ENCODE measurements around the gene TRAPPC3L.

The TRAPPC3L gene

GRCh38 chr6:116459927-116460326, 85.6 kb downstream of the TRAPPC3L start:
- Histone ChIP-seq H3K9ac (ENCODE audit: low read depth, low read length) (no peak overlapping the region), H3K4me3 (ENCODE audit: low read length) (no peak overlapping the region), H3K27me3 (ENCODE audit: insufficient read depth, low read length) (peaks cover 60% of the 10 kb centered on the region), H3K4me1 (ENCODE audit: insufficient read depth, low read length) (peaks cover 9% of the 10 kb centered on the region; the same call in 1 of the 2 replicates), H3K27ac (ENCODE audit: low read length) (no peak overlapping the region), H3K9me3 (ENCODE audit: insufficient read depth, low read depth, low read length) (no peaks in the 10 kb centered on the region), H3K36me3 (ENCODE audit: insufficient read depth, low read depth, low read length) (no peaks in the 10 kb centered on the region)

- H3K9ac ChIP-seq (ENCODE audit: low read depth, low read length) = no peak overlapping the region
- peaks cover 44% of the 10 kb centered on the region for H3K27me3 ChIP-seq (ENCODE audit: insufficient read depth, low read length)
- no peaks in the 10 kb centered on the region for H3K36me3 ChIP-seq (ENCODE audit: insufficient read depth, low read depth, low read length)
- peaks cover 3% of the 10 kb centered on the region; the same call in 1 of the 2 replicates for H3K4me1 ChIP-seq (ENCODE audit: insufficient read depth, low read length)
- H3K9me3 ChIP-seq (ENCODE audit: insufficient read depth, low read depth, low read length) = no peaks in the 10 kb centered on the region
- no peak overlapping the region for H3K4me3 ChIP-seq (ENCODE audit: low read length)
- H3K27ac ChIP-seq (ENCODE audit: low read length) = no peak overlapping the region
Observed at GRCh38 chr6:116458264-116458663, 87.2 kb downstream of the TRAPPC3L start.

- no peak overlapping the region for H3K27ac ChIP-seq (ENCODE audit: low read length)
- H3K4me1 ChIP-seq (ENCODE audit: insufficient read depth, low read length) = no peaks in the 10 kb centered on the region
- H3K36me3 ChIP-seq (ENCODE audit: insufficient read depth, low read depth, low read length) = no peaks in the 10 kb centered on the region
- H3K9me3 ChIP-seq (ENCODE audit: insufficient read depth, low read depth, low read length) = no peaks in the 10 kb centered on the region
- H3K27me3 ChIP-seq (ENCODE audit: insufficient read depth, low read length) = peaks cover 31% of the 10 kb centered on the region
- H3K9ac ChIP-seq (ENCODE audit: low read depth, low read length) = no peak overlapping the region
- H3K4me3 ChIP-seq (ENCODE audit: low read length) = no peak overlapping the region
Observed at GRCh38 chr6:116456927-116457326, 88.6 kb downstream of the TRAPPC3L start.

- Histone ChIP-seq H3K27me3 (ENCODE audit: insufficient read depth, low read length) (peaks cover 23% of the 10 kb centered on the region), H3K4me3 (ENCODE audit: low read length) (no peak overlapping the region), H3K36me3 (ENCODE audit: insufficient read depth, low read depth, low read length) (no peaks in the 10 kb centered on the region), H3K27ac (ENCODE audit: low read length) (no peak overlapping the region), H3K9ac (ENCODE audit: low read depth, low read length) (no peak overlapping the region), H3K4me1 (ENCODE audit: insufficient read depth, low read length) (no peaks in the 10 kb centered on the region), H3K9me3 (ENCODE audit: insufficient read depth, low read depth, low read length) (no peaks in the 10 kb centered on the region)
Observed at GRCh38 chr6:116456106-116456505, 89.4 kb downstream of the TRAPPC3L start.

DNA sequence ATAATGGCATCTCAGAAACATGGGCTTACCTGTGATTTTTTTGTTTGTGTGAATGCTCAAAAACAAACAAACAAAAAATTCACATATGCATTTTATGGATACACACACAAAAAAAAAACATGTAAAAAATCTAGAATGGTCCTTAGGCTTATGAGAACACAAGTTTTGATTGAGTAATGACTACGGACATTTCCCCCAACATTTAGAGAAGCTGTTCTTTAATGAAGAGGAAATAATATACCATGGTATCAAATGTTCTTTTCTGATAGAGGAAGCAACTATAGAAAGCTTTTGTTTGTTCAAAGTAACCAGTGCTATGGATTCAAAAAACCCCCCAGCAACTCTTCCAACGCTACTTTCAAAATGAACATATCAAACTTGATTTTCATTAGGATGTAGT, 93.0 kb downstream of the TRAPPC3L start:
- no peaks in the 10 kb centered on the region for H3K36me3 ChIP-seq (ENCODE audit: insufficient read depth, low read depth, low read length)

DNA sequence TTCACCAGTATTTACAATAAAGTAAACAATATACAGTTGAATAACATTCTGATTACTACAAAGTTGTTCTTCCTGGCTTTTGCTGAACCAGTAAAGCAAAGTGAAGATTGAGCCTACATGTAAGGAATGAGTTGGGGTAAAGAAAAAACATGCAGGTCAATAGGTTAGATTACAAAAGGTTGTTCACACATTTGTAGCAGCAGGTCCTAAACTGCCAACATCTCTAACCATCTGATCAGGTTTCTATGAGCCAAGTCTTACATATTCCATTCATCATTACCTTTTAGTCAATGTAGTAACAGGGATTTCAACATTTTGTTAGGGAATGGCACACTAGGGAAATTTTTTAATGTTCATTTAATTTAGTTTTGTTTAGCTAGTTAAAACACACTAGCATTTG, 93.6 kb downstream of the TRAPPC3L start:
- Histone ChIP-seq H3K4me3 (ENCODE audit: low read length) (no peak overlapping the region), H3K36me3 (ENCODE audit: insufficient read depth, low read depth, low read length) (no peaks in the 10 kb centered on the region), H3K27ac (ENCODE audit: low read length) (no peak overlapping the region), H3K9ac (ENCODE audit: low read depth, low read length) (no peak overlapping the region), H3K9me3 (ENCODE audit: insufficient read depth, low read depth, low read length) (no peaks in the 10 kb centered on the region), H3K27me3 (ENCODE audit: insufficient read depth, low read length) (no peaks in the 10 kb centered on the region), H3K4me1 (ENCODE audit: insufficient read depth, low read length) (no peaks in the 10 kb centered on the region)

More for the DNA sequence above, 93.0 kb downstream of the TRAPPC3L start:
- Histone ChIP-seq H3K4me3 (ENCODE audit: low read length) (no peak overlapping the region), H3K27ac (ENCODE audit: low read length) (no peak overlapping the region), H3K9ac (ENCODE audit: low read depth, low read length) (no peak overlapping the region), H3K27me3 (ENCODE audit: insufficient read depth, low read length) (no peaks in the 10 kb centered on the region), H3K4me1 (ENCODE audit: insufficient read depth, low read length) (no peaks in the 10 kb centered on the region), H3K9me3 (ENCODE audit: insufficient read depth, low read depth, low read length) (no peaks in the 10 kb centered on the region)

DNA sequence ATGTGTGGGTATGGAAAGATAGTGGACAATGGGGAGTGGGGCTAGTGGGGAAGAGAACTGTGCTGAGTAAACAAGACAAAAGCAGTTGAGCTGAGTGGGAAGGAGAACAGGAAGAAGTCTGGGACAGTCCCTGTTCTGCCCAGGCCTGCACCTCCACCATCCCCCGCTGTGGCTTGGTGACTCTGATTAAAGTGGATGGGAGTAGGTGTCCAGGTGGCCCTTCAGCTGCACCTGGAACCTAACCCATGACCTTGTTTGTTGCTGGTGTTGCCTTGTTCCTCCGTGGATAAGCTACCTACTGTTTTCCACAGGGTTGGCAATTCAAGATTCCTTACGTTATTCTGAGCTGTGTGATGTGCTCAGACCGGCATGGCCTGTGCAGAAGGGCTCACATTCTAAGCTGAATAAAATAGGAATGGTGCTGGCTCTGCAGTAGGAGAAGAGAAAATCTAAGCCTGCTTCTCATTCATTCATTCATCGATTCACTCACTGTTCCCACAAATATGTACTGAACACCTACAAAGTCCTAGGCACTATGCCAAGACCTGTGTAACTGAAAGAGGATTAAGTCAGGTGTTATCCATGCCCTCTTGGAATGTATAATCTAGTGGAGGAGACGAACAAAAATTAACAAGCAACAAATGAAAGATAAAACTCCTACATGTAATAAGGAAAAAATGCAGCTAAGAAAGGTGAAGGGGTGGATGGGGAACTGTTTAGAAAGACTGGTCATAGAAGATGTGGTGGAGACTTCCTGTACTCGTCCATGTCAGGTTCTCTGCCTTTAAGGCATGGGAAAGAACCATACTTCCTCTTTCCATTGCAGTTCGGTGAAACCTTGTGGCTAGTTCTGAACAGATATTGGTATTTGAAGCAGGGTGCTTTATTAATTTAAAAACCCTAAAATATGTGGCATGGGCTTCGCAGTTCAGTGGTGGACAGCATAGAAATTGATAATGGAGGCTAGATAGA, 94.4 kb downstream of the TRAPPC3L start:
- H3K9ac ChIP-seq (ENCODE audit: low read depth, low read length) = no peak overlapping the region
- no peak overlapping the region for H3K4me3 ChIP-seq (ENCODE audit: low read length)
- no peaks in the 10 kb centered on the region for H3K9me3 ChIP-seq (ENCODE audit: insufficient read depth, low read depth, low read length)
- no peaks in the 10 kb centered on the region for H3K4me1 ChIP-seq (ENCODE audit: insufficient read depth, low read length)
- H3K36me3 ChIP-seq (ENCODE audit: insufficient read depth, low read depth, low read length) = no peaks in the 10 kb centered on the region
- H3K27ac ChIP-seq (ENCODE audit: low read length) = no peak overlapping the region
- no peaks in the 10 kb centered on the region for H3K27me3 ChIP-seq (ENCODE audit: insufficient read depth, low read length)

GRCh38 chr6:116450185-116450710, 95.2 kb downstream of the TRAPPC3L start:
- Histone ChIP-seq H3K9ac (ENCODE audit: low read depth, low read length) (no peak overlapping the region), H3K4me3 (ENCODE audit: low read length) (no peak overlapping the region), H3K27ac (ENCODE audit: low read length) (no peak overlapping the region), H3K9me3 (ENCODE audit: insufficient read depth, low read depth, low read length) (no peaks in the 10 kb centered on the region), H3K36me3 (ENCODE audit: insufficient read depth, low read depth, low read length) (no peaks in the 10 kb centered on the region), H3K27me3 (ENCODE audit: insufficient read depth, low read length) (no peaks in the 10 kb centered on the region), H3K4me1 (ENCODE audit: insufficient read depth, low read length) (no peaks in the 10 kb centered on the region)

DNA sequence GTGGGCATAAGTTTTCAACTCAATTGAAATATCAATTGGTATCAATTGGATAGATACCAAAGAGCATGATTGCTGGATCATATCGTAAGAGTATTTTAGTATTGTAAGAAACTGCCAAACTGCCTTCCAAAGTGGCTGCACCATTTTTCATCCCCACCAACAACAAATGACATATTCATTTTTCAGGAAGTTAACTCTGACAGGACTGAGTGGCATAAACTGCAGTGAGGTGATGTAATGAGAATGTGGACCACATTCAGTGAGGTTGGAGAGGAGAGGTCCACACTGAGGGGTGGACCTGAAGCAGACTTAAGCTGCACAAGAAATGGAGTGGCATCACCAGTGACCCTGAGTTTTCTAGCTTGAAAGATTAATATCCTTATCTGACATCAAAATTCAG, 95.9 kb downstream of the TRAPPC3L start:
- H3K9me3 ChIP-seq (ENCODE audit: insufficient read depth, low read depth, low read length) = no peaks in the 10 kb centered on the region
- H3K27ac ChIP-seq (ENCODE audit: low read length) = no peak overlapping the region
- H3K4me1 ChIP-seq (ENCODE audit: insufficient read depth, low read length) = no peaks in the 10 kb centered on the region
- H3K4me3 ChIP-seq (ENCODE audit: low read length) = no peak overlapping the region
- no peaks in the 10 kb centered on the region for H3K27me3 ChIP-seq (ENCODE audit: insufficient read depth, low read length)
- H3K36me3 ChIP-seq (ENCODE audit: insufficient read depth, low read depth, low read length) = no peaks in the 10 kb centered on the region
- H3K9ac ChIP-seq (ENCODE audit: low read depth, low read length) = no peak overlapping the region

DNA sequence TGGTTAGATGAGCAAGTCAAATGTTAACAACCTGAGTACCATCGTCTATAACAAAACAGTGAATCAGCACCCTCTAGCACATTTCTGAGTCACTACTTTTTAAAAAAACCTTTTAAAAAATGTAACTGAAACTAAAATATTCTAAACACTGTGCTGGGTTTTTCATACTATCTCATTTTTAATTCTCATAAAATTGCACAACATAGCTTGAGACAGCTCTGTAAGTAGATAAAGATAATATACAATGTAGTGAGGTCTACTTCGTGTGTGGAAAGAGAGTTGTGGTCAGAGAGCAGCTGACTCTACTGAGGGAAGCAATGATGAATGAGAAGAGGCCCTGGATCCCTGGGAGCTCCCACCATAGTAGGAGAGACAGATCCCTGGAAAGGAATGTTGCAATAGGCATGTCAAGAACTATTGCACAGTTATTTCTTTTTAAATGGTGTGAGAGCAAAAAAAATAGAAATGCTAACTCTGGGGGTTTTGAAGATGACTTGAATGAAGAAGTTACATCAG, 97.9 kb downstream of the TRAPPC3L start:
- Histone ChIP-seq H3K36me3 (ENCODE audit: insufficient read depth, low read depth, low read length) (no peaks in the 10 kb centered on the region), H3K4me3 (ENCODE audit: low read length) (no peak overlapping the region), H3K9me3 (ENCODE audit: insufficient read depth, low read depth, low read length) (no peaks in the 10 kb centered on the region), H3K4me1 (ENCODE audit: insufficient read depth, low read length) (0 out of 2 replicates have a peak, but pooled peaks cover 4% of the 10 kb centered on the region), H3K27me3 (ENCODE audit: insufficient read depth, low read length) (no peaks in the 10 kb centered on the region), H3K9ac (ENCODE audit: low read depth, low read length) (no peak overlapping the region), H3K27ac (ENCODE audit: low read length) (no peak overlapping the region)

DNA sequence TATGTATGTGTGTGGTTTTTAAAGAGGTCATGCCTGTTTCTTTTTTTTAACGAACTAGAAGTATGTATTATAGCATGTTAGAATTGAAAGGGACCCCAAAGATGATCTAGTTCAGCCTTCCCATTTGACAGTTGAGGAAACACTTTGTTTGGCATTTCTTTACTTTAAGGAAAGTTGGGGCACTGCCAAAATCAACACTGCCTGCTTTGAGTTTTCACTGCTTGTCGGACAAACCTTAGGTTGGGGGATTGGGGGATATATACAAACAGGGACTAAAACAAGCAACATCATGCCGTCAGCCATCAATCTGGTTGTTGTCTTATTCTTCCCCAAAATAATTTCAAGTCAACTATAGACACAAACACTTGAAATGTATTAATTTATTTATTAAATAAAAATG, 98.4 kb downstream of the TRAPPC3L start:
- H3K4me3 ChIP-seq (ENCODE audit: low read length) = no peak overlapping the region
- H3K4me1 ChIP-seq (ENCODE audit: insufficient read depth, low read length) = peaks cover 6% of the 10 kb centered on the region
- no peaks in the 10 kb centered on the region for H3K36me3 ChIP-seq (ENCODE audit: insufficient read depth, low read depth, low read length)
- no peaks in the 10 kb centered on the region for H3K9me3 ChIP-seq (ENCODE audit: insufficient read depth, low read depth, low read length)
- no peak overlapping the region for H3K27ac ChIP-seq (ENCODE audit: low read length)
- H3K9ac ChIP-seq (ENCODE audit: low read depth, low read length) = no peak overlapping the region
- H3K27me3 ChIP-seq (ENCODE audit: insufficient read depth, low read length) = no peaks in the 10 kb centered on the region

GRCh38 chr6:116446399-116446798, 99.1 kb downstream of the TRAPPC3L start:
- Histone ChIP-seq H3K9ac (ENCODE audit: low read depth, low read length) (no peak overlapping the region), H3K4me3 (ENCODE audit: low read length) (no peak overlapping the region), H3K27me3 (ENCODE audit: insufficient read depth, low read length) (no peaks in the 10 kb centered on the region), H3K9me3 (ENCODE audit: insufficient read depth, low read depth, low read length) (no peaks in the 10 kb centered on the region), H3K27ac (ENCODE audit: low read length) (no peak overlapping the region), H3K36me3 (ENCODE audit: insufficient read depth, low read depth, low read length) (no peaks in the 10 kb centered on the region), H3K4me1 (ENCODE audit: insufficient read depth, low read length) (peaks cover 12% of the 10 kb centered on the region)
